GM04504 (cell line): ENCODE data around the gene DCAF6.

Experiments
- DNase-seq: peaks from one replicate; pipeline ENCODE4 v3.0.0-alpha.2; 2012; ENCODE audit warnings: low read depth

The DCAF6 gene

DNA sequence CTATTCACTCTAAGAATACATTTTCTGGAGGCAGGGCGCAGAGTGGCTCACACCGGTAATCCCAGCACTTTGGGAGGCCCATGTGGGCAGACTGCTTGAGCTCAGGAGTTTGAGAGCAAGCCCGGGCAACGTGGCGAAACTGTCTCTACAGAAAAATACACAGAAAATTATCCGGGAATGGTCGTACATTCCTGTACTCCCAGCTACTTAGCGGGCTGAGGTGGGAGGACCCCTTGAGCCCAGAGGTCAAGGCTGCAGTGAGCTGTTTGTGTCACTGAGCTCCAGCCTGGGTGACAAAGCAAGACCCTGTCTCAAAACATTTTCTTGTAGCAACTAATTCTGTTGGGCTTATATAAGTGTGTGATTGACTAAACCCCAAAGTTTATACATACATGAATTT is 169.8 kb downstream of the DCAF6 start:
- no peak for DNase-seq

DNA sequence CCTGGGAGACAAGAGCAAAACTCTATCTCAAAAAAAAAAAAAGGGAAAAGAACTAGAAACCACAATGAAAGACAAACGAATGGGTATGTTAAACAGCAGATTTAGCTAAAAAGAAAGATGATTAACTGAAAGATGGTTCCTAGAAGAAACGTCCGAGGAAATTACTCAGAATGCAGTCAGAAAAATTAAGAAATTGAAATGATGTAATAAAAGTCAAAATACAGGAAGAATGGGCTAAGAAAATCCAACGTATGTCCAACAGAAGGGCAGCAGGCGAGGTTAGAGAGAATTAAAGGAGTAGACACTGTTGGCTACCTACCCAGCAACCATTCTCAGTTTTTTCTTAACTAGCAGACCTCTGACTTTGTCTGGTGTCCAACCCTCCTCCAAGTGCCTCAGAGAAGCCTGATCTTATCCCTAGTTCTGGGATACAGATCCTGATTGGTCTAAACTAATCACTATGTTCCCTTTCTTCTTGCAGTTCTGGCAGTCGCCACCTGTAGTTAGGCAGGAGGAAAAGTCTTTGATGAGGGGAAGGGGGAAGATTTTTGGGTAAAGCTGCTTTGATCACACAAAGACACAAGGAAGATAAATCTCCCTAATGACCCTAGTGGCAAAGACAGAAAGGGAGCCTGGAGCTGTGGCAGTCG is 174.5 kb downstream of the DCAF6 start:
- DNase-seq, result no peak

DNA sequence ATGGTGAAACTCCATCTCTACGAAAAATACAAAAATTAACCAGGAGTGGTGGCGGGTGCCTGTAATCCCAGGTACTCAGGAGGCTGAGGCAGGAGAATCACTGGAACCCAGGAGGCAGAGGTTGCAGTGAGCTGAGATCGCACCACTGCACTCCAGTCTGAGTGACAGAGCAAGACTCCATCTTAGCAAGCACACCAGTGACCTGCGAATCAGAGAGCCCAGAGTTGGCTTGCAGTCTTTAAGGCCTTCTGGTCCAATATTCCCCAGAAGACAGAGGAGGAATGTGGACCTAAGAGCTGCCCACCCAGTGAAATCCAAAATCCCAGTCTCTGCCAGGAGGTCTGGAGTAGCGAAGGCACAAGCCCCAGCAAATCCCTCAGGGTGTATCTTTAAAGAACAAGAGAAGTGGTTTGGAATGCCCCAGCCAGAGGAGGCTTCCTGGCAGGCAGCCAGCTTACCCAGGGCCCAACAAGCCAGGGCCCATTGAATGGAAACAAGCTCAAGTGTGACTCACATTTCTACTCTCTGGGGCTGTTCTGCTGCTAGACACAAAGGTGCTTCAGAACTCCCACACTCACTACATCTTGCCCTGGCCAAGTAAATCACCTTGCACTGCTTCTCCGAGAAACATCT is 176.3 kb downstream of the DCAF6 start:
- no peak for DNase-seq

DNA sequence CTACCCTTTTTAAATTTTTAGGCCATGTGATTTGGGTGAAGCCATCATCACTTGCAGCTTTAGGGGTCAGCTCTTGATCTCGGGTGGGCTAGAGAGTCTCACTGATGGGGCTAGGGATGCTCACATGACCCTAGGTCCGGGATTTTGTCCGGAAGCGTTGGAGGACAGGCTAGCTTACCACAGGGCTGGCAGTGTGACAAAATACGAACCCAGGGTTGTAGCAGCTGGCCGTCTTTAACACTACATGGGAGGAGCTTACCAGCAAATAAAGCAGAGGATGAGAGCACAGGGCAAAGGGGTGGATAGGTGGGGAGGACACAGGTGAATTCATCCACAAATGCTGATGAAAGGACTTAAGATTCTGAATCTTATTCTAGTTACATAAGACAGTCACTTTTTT is 178.4 kb downstream of the DCAF6 start:
- DNase-seq, result no peak

DNA sequence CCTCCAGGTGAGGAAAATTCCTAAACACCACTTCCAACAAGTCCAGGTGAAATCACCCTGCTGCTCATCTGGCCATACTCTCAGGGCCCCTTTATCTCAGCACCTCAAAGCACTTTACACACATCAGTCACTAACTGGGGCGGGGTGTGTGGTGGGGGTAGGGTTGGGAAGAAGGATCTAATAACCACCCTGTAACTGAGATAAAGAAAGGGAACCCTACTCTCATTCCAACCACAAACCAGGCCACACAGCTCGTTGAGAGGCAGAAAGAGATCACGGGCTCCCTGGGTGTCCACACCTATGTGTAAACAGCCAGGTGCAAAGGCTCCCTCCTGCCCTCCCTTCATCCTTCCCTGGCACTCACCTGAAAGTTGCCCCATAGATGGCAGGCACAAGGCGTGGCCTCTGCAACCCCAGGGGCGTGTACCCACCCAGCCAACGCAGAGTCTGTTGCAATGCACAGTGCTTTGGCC is 179.9 kb downstream of the DCAF6 start:
- DNase-seq, result no peak

DNA sequence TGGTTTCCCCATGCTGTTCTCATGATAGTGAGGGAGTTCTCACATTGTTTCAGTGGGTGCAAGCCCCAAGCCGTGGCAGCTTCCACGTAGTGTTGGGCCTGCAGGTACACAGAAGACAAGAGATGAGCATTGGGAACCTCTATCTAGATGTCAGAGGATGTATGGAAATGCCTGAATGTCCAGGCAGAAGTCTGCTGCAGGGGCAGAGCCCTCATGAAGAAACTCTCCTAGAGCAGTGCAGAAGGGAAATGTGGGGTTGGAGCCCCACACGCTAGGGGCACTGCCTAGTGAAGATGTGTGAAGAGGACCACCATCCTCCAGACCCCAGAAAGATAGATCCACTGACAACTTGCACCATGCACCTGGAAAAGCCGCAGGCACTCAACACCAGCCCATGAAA is 183.3 kb downstream of the DCAF6 start:
- DNase-seq, result no peak

DNA sequence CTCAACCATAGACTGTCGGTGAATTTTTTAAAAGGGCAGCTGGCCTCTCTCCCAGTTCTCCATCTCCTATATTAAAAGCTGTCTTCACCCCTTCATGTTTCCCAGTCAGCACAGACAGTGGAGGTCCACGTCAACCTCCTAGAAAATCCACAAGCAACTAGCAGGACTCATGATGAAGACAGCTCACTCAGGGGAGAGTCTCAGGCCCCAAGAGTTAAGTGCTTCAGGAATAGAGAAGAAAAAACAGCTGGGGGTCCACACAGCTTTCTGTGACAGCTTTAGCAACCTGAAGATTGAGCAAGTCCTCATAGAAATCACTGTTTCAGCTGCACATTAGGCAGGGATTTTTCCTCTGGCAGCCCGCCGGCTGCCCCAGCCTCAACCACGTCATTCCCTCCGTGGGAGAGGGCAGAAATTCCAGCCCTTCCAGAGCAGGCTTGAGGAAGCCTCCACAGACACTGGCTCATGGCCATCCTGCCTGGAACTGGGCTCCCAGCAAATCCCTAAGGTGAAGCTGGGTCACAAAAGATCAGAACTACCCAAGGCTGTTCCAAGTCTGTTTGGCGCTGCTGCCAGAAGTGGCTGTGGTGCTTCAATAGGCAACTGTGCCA is 185.0 kb downstream of the DCAF6 start:
- DNase-seq, result peak; percentile 79

DNA sequence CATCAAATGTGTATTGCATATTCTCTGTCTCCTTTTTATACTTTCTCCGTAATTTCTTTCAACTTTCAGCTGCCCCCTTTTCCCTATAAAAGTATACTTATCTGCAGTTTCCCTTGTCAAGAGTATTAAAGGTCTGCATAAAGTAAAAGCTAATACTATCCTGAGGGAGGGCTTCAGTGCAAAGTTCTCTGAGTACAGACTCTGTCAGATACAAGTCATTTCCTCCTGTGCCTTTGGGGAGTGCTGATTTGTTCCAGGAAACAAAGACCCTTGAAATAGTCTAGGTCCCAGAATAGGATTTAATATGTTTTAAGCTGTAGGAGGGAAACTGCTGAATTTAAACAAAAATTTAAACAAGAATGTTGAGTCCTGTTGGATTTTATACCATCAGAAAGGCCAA is 188.6 kb downstream of the DCAF6 start:
- no peak for DNase-seq
